PC-3 (cell line): ENCODE data around the gene RCAN2.

ENCODE experiments used
- EZH2phosphoT487 ChIP-seq: fragments of 300-600 bp; sonication (generic); IDR thresholded peaks from 2 replicates; pipeline ENCODE4 v1.6.1; 2018; ENCODE audit warnings: mild to moderate bottlenecking, antibody characterized with exemption, low read length, borderline replicate concordance
- TF ChIP-seq, protein P1 (sequence below): fragments of 300-600 bp; sonication (generic); conservative IDR thresholded peaks from 2 replicates; pipeline ENCODE4 v1.5.1; 2017; ENCODE audit warnings: antibody characterized with exemption, low read depth, mild to moderate bottlenecking, low read length

DNA sequence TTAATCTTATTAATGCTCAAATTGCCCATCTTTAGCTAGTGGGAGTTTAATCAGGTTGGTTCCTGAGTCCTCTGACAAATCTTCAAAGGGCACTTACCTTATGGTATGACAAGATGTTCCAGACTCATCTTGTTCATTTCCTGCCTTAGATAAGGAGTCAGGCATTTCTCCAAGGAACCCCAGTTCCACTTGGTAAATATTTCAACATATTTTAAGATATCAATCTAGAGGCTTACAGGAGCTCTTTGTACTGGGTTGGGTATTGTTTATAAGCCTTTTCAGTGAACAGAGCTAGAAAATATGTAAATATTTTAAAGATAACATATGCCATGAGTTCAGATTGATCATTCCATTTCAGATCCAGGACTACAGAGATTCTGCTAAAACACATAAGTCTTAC lies 159.8 kb downstream of the RCAN2 start:
- TF ChIP-seq, protein P1, sequence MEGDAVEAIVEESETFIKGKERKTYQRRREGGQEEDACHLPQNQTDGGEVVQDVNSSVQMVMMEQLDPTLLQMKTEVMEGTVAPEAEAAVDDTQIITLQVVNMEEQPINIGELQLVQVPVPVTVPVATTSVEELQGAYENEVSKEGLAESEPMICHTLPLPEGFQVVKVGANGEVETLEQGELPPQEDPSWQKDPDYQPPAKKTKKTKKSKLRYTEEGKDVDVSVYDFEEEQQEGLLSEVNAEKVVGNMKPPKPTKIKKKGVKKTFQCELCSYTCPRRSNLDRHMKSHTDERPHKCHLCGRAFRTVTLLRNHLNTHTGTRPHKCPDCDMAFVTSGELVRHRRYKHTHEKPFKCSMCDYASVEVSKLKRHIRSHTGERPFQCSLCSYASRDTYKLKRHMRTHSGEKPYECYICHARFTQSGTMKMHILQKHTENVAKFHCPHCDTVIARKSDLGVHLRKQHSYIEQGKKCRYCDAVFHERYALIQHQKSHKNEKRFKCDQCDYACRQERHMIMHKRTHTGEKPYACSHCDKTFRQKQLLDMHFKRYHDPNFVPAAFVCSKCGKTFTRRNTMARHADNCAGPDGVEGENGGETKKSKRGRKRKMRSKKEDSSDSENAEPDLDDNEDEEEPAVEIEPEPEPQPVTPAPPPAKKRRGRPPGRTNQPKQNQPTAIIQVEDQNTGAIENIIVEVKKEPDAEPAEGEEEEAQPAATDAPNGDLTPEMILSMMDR = no peak
- no peak for TF ChIP-seq EZH2phosphoT487
